ENCODE results near the gene KRTAP10-9.
"Not testable (repeated sequence)": the region's sequence is repeated elsewhere in the genome, so short reads cannot be mapped to it uniquely, and the experiment has no call there.

Gene KRTAP10-9
- 0 reads per million in 4 donors for total RNA-seq

GRCh38 chr21:44626673-44627143 lies at the start of gene KRTAP10-9:
Gene KRTAP10-9 (plus strand): TSS chr21:44627093. CDS start chr21:44627172, 79 bp downstream.
- DNase-seq, result no peak

- DNase-seq, result no peak
These were observed 48.4 kb upstream of the KRTAP10-9 start for GRCh38 chr21:44578371-44579055.

GRCh38 chr21:44579056-44579832 lies 47.6 kb upstream of the KRTAP10-9 start:
- DNase-seq, result no peak

- no peak for DNase-seq
These were observed 47.1 kb upstream of the KRTAP10-9 start for GRCh38 chr21:44579833-44580144.

GRCh38 chr21:44580231-44580821 lies 46.6 kb upstream of the KRTAP10-9 start, which contains the start of gene KRTAP10-5:
Gene KRTAP10-5 (minus strand): TSS chr21:44580604. CDS start chr21:44580578, 26 bp downstream.
- DNase-seq, result not testable (repeated sequence)

GRCh38 chr21:44581158-44581557 lies 45.7 kb upstream of the KRTAP10-9 start:
- DNase-seq, result no peak

GRCh38 chr21:44582055-44582454 lies 44.8 kb upstream of the KRTAP10-9 start:
- no peak for DNase-seq

- DNase-seq, result no peak
These were observed 43.6 kb upstream of the KRTAP10-9 start for GRCh38 chr21:44583089-44583799.

GRCh38 chr21:44583800-44584147 lies 43.1 kb upstream of the KRTAP10-9 start:
- DNase-seq, result peak in 1 of 5 donors; percentile 70

GRCh38 chr21:44585892-44586291 lies 41.0 kb upstream of the KRTAP10-9 start:
- no peak for DNase-seq

GRCh38 chr21:44589094-44589493 lies 37.8 kb upstream of the KRTAP10-9 start:
- no peak for DNase-seq

GRCh38 chr21:44589586-44590305 lies 37.1 kb upstream of the KRTAP10-9 start:
- DNase-seq, result no peak

GRCh38 chr21:44590311-44590721 lies 36.6 kb upstream of the KRTAP10-9 start:
- DNase-seq, result no peak

GRCh38 chr21:44590897-44591800 lies 35.7 kb upstream of the KRTAP10-9 start:
- not testable (repeated sequence) for DNase-seq

GRCh38 chr21:44591801-44592130 lies 35.1 kb upstream of the KRTAP10-9 start:
- not testable (repeated sequence) for DNase-seq

GRCh38 chr21:44592446-44593311 lies 34.2 kb upstream of the KRTAP10-9 start, which contains the start of gene KRTAP10-6:
Gene KRTAP10-6 (minus strand): TSS chr21:44592505. CDS start chr21:44592484, 21 bp downstream.
- DNase-seq, result no peak

- no peak for DNase-seq
These were observed 33.1 kb upstream of the KRTAP10-9 start for GRCh38 chr21:44593598-44594405.

- no peak for DNase-seq
These were observed 32.4 kb upstream of the KRTAP10-9 start for GRCh38 chr21:44594406-44594916.

GRCh38 chr21:44595524-44595923 lies 31.4 kb upstream of the KRTAP10-9 start:
- no peak for DNase-seq

All from T-helper 1 cell (primary cell).